ENCODE measurements around the gene ABAT.
"Not testable (repeated sequence)": the region's sequence is repeated elsewhere in the genome, so short reads cannot be mapped to it uniquely, and the experiment has no call there.

Gene ABAT

DNA sequence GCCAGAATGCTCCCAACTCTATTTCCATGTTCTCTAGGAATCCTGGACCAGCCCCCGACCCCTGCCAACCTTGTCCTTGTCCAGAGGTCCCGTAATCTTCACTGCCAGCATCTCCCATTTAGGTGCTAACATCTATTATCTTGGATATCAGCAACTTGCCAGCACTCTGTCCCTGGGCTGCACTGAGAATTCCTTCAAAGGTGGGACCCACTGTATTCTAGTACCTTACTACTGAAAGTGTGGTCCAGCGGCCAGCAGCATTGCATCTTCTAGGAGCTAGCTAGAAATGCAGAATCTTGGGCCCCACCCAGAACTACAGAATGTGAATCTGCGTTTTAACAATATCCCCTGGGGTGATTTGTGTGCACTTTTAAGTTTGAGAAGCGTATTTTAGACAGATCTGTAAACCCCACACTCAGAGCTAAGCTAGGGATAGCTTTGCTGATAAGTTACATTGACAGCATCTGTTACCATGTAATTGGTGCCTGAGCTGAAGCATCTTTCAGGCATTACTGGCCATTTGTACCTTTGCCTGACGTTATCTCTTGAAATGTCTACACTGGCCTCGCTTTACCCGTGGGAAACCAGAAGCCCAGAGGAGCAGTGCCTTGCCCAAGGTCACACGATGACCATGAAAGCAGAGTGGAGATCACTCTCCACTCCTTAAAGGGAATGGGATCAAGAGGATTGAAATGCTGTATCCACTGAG is 8.3 kb downstream of the ABAT start:
- no peak for DNase-seq

- no peak for DNase-seq
Observed at GRCh38 chr16:8683640-8684039, 9.2 kb downstream of the ABAT start.

GRCh38 chr16:8685617-8686016 is 11.2 kb downstream of the ABAT start:
- no peak for DNase-seq

GRCh38 chr16:8686031-8686621 is 11.7 kb downstream of the ABAT start:
- no peak for DNase-seq

GRCh38 chr16:8686879-8687278 is 12.5 kb downstream of the ABAT start:
- no peak for DNase-seq

DNA sequence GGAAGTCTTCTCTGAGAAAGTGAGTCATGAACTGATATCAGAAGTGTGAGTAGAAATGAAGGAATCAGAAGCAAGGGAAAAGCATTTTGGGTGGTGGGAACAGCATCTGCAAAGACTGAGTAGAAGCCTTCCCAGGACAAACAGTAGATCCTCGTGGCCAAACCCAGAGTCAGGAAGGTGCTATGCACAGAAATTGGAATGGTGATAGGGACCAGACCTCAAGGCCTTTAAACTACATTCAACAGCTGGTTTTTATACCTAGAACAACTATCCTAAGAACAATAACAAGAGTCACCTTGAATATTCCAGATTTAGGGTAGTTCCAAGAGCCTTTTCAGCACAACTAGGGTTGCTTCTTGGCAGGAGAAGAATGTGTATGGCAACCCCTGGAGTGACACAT is 15.3 kb downstream of the ABAT start:
- no peak for DNase-seq

- DNase-seq, result no peak
Observed at GRCh38 chr16:8691728-8692127, 17.3 kb downstream of the ABAT start.

DNA sequence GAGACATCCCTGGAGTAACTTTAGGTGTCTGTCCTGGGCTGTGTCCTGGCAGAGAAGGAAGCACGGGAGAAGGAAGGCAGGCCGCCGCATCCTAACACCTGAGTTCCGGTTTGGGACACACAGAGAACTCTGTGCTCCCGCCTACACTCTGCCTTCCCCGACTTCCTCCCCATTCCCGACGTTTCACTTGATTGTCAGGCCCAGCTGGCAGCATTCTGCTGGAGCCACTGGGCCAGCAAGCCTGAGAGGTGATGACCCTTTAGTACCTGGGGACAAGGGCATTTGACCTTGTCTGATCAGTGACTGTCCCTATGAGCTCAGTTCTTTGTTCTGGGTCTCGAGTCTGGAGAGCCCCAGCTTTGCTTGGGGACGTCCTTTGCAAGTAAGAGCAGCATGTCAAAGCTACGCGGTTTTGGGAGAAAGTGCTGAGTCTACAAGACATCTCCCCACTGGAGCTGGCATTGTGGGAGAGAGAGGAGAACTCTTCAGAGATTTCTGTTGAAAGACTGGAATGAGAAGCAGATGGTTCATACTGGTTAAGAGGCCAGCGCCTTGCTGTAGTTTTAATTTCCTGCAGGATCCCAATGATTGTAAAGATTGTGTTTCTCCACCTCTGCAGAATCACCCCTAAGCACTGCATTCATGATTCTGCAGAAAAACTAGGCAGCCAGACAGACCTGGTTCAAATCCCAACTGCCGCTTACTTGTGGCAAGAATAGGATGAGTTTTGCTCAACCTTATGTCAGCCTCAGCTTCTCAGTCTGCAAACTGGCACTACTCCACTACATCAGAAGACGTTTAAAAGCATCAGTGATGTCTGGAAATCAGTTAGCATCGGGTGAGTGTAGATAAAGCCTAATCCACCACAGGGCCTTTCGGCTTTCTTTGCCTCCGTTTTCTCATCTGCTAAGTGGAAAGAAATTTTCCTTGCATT is 20.6 kb downstream of the ABAT start:
- DNase-seq, result no peak

DNA sequence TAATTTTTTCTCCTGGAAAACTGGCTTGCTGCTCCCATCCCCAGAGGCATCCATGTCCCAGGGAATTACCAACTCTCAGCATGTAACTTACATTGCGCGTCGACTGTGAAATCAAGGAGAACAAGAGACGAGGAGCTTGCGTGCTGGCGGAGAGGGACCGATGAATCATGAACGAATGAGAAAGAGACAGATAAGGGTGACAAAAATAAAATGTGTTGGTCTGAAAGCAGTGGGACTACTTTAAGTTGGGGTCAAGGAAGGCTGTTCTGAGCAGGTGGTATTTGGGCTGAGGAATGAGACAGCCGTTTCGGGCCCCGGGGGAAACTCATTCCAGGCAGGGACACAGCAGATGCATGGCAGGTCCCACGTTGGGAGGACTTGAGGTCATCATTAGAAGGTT is 22.5 kb downstream of the ABAT start:
- no peak for DNase-seq

DNA sequence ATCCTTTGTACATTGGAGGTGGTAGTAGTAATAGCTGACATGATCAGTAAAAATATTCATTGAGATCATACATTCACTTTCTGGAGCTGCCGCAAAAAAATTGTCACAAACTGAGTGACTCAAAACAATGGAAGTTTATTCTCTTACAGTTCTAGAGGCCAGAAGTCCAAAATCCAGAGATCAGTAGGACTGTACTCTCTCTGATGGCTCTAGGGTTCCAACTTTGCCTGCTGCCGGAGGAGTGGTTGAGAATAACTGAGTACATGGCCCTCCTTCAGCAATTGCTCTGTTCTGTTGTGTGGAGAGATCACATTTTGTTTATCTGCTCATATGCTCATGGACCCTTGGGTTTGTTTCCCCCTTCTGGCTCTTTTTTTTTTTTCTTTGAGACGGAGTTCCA is 23.5 kb downstream of the ABAT start:
- no peak for DNase-seq

- no peak for DNase-seq
Observed at GRCh38 chr16:8703693-8704092, 29.3 kb downstream of the ABAT start.

DNA sequence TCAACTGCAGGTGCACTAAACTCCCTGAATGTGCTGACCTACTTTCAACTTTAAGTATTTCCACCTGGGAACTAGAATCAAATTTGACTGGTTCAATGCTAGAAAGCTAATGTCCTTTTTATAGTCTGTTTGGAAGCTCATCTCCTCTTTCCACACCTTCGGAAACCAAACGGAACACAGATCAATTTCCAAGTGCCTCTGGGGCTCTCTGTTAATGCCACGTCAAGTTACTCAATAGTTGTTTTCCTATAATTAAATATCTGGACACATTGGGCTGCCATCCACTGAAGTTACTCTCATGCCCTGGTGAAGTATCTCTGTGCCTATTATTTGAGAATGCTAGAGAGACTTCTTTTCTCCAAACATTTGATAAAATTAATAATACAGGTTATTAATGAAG is 29.7 kb downstream of the ABAT start:
- DNase-seq, result no peak

- DNase-seq, result not testable (repeated sequence)
Observed at GRCh38 chr16:8705100-8705822, 30.8 kb downstream of the ABAT start.

DNA sequence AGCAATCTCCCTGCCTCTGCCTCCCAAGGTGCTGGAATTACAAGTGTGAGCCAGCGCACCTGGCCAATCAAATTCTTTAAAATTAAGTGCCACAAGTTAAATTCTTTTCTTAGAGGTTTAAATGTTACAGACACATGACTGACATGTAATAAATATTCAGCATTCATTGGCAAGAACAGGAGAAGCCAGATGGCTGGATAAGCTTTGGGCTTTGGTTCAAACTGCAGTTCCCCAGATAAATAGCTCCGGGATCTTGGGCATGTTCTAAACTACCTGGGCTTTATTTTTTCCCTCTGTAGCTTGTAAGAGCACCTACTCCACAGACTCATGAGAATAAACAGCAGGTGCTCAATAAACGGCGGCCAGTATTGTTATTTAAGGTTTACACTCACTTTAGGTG is 34.1 kb downstream of the ABAT start:
- DNase-seq, result no peak

- no peak for DNase-seq
Observed at GRCh38 chr16:8712589-8713361, 38.4 kb downstream of the ABAT start.

GRCh38 chr16:8713635-8714172 is 39.3 kb downstream of the ABAT start:
- no peak for DNase-seq

GRCh38 chr16:8714174-8714573 is 39.8 kb downstream of the ABAT start:
- no peak for DNase-seq

DNA sequence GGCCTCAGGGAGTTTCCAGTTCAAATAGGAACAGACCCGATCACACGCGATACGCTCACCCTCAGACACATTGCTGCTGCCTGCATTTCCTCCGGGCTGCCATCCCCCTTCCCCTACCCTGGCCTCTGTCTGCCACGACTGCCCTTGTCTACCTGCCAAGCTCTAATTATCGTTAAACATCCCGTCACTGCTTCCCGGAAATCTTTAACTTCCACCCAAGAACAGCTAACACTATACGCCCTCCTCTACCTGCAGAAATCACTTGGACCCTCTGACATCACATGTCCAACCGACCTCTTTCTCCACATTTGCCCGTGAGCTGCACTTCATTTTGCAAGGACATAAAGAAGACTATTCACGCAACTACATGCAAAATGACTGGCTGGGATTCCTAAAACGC is 40.4 kb downstream of the ABAT start:
- no peak for DNase-seq

DNA sequence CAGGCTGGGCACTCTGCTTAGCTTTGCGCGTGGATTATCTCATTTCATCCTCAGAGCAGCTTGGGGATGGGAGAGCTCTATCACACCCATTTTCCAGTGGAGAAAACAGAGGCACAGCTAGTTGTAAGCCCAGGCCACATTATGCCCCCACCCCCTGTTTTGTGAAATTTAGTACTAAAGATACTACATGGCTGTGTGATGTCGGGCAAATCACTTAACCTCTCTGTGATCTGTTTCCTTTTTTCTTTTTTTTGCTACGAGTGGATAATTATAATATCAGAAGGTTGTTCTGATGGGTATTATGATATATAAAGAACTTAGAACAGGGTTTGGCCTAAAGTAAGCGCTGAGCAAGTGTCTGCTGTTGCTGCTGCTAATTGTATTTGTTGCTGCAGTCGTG is 41.6 kb downstream of the ABAT start:
- DNase-seq, result no peak

DNA sequence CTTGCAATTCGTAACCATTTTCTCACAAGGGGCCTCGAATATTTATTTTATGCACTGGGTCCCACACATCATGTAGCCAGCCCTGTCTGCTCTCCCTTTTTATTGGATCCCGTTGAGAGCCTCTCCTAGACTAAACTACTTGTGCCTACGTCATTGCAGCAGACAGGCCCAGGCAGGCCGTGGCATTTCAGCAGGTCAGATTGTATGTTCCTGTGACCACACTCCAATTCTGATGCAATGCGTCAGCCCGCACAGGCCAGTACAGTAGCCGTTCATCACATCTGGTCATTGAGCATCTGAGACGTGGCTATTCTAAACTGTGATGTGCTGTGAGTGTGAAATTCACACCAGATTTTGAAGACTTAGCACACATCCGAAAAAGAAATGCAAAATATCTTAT is 42.2 kb downstream of the ABAT start:
- no peak for DNase-seq

DNA sequence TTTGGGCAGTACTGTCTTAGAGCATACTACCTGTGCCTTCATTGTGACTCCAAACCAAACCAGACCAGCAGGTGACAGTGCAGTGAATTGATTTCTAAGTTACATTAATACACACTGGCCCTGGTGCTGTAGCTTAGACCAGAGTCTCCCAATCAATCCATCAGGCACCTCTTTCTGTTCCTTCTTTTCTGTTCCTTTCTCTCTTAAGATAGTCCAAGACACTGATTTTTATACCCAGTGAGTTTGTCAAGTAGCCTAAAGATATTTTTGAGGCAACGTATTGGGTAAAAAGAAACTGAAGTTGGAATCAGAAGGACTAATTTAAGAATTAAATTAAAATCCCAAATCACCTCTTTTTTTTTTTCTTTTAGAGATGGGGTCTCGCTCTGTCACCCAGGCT is 43.1 kb downstream of the ABAT start:
- no peak for DNase-seq

DNA sequence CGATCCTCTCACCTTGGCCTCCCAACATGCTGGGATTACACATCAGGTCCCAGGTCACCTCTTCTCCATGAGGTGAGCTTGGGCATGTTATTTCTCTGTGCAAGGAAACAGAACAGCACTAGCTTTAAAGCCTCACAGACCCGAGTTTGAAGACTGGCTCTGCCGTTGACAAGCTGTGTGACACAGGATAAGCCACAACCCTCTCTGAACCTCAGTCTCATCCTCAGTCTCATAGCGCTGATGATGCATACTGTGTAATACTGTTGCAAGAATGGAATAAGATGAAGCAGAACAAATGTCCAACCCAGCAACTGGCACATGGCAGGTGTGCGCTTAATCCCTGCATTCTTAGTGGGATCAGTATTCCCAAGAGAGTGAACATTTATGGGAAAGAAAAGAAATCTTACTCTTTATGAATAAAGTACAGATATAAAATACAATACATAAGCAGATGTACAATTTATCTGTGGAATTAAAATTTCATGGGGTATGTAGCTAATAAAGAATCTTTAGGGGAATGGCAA is 43.5 kb downstream of the ABAT start:
- DNase-seq, result no peak
